HepG2 (cell line): ENCODE results near the gene NFATC2. TPM values are rescaled to one million over a fixed set of nuclear protein-coding genes. Genes with fewer than 3 reads are reported as not detected.

Experiments
- ATRX ChIP-seq: sonication (generic); formaldehyde crosslinking; IDR thresholded peaks from 2 replicates; pipeline ENCODE4 v1.4.0; 2020; ENCODE audit warnings: missing genetic modification reagents, borderline replicate concordance
- GATAD1 ChIP-seq: IDR thresholded peaks from 2 replicates; pipeline ENCODE4 v1.6.1; 2016; ENCODE audit warnings: missing genetic modification reagents, missing compliant biosample characterization
- KAT2B ChIP-seq: fragments of 150-350 bp; IDR thresholded peaks from 2 replicates; pipeline ENCODE4 v1.6.1; 2014; ENCODE audit warnings: low read depth, low read length, borderline replicate concordance
- MAF1 ChIP-seq: sonication (generic); formaldehyde crosslinking; IDR thresholded peaks from 2 replicates; pipeline ENCODE4 v1.5.0; 2020; ENCODE audit warnings: missing genetic modification reagents, borderline replicate concordance
- NAIF1 ChIP-seq: sonication (generic); formaldehyde crosslinking; IDR thresholded peaks from 2 replicates; pipeline ENCODE4 v1.5.0; 2020; ENCODE audit warnings: mild to moderate bottlenecking, missing genetic modification reagents, borderline replicate concordance
- SOX13 ChIP-seq, 3 experiments: fragments of 450-650 bp in 1 of 3; sonication (generic) in 1 of 3; formaldehyde crosslinking in 1 of 3; IDR thresholded peaks in 2 of 3; conservative IDR thresholded peaks in 1 of 3; 2 replicates each; pipeline versions ENCODE4 v1.5.0 to v1.6.1; 2016 to 2020; ENCODE audit warnings: antibody characterized with exemption in 1 of 3, mild to moderate bottlenecking in 1 of 3, missing compliant biosample characterization in 1 of 3, missing genetic modification reagents in 1 of 3, moderate library complexity in 1 of 3
- ZFP37 ChIP-seq: sonication (generic); formaldehyde crosslinking; IDR thresholded peaks from 2 replicates; pipeline ENCODE4 v1.4.0; 2020; ENCODE audit warnings: missing genetic modification reagents, borderline replicate concordance
- ZNF557 ChIP-seq: sonication (generic); formaldehyde crosslinking; IDR thresholded peaks from 2 replicates; pipeline ENCODE4 v1.4.0; 2020; ENCODE audit warnings: missing genetic modification reagents
- ZNF780A ChIP-seq: sonication (generic); formaldehyde crosslinking; IDR thresholded peaks from 2 replicates; pipeline ENCODE4 v1.8.0; 2022; ENCODE audit warnings: mild to moderate bottlenecking, missing genetic modification reagents, moderate library complexity
- polyA plus RNA-seq, 8 experiments: library from polyadenylated mRNA; depleted of rRNA in 3 of 8; stranded (reverse) in 7 of 8; unstranded in 1 of 8; fragments of >200 nt; fragmentation: Illumina TruSeq in 4 of 8; extraction: Trizol in 4 of 8; gene quantifications; 2 replicates each; pipeline versions ENCODE4 v1.2.1 to v1.2.3, GENCODE V29; 2011 to 2016; ENCODE audit warnings: low read depth in 4 of 8, missing spikeins in 1 of 8, mixed read lengths in 1 of 8; ENCODE audit not compliant: insufficient read depth in 1 of 8
- total RNA-seq, 5 experiments: library from RNA; depleted of rRNA; stranded (reverse); fragments of >200 nt; fragmentation: Illumina TruSeq; extraction: Trizol; gene quantifications; 2 replicates each; pipeline ENCODE4 v1.2.3, GENCODE V29; 2016; ENCODE audit warnings: low read depth in 1 of 5
- TF ChIP-seq, protein P1 (sequence below): IDR thresholded peaks from 2 replicates; pipeline ENCODE4 v1.6.1; 2016; ENCODE audit warnings: mild to moderate bottlenecking
- TF ChIP-seq, protein P2 (sequence below): sonication (generic); formaldehyde crosslinking; IDR thresholded peaks from 2 replicates; pipeline ENCODE4 v1.5.0; 2020; ENCODE audit warnings: mild to moderate bottlenecking, missing genetic modification reagents, borderline replicate concordance
- TF ChIP-seq, protein P3 (sequence below): IDR thresholded peaks from 2 replicates; pipeline ENCODE4 v1.6.1; 2016; ENCODE audit warnings: low read depth, borderline replicate concordance
- TF ChIP-seq, protein P4 (sequence below): fragments of 450-650 bp; IDR thresholded peaks from 2 replicates; pipeline ENCODE4 v1.6.1; 2016
- TF ChIP-seq, protein P5 (sequence below): sonication (generic); formaldehyde crosslinking; IDR thresholded peaks from 2 replicates; pipeline ENCODE4 v1.4.0; 2020; ENCODE audit warnings: missing genetic modification reagents, borderline replicate concordance

NFATC2 gene
- total and polyA plus RNA-seq, 2 of the 13 experiments (the other 11 are each of a cell fraction or from before 2014, with no cell fraction given): 1.9 to 3.3 TPM

DNA sequence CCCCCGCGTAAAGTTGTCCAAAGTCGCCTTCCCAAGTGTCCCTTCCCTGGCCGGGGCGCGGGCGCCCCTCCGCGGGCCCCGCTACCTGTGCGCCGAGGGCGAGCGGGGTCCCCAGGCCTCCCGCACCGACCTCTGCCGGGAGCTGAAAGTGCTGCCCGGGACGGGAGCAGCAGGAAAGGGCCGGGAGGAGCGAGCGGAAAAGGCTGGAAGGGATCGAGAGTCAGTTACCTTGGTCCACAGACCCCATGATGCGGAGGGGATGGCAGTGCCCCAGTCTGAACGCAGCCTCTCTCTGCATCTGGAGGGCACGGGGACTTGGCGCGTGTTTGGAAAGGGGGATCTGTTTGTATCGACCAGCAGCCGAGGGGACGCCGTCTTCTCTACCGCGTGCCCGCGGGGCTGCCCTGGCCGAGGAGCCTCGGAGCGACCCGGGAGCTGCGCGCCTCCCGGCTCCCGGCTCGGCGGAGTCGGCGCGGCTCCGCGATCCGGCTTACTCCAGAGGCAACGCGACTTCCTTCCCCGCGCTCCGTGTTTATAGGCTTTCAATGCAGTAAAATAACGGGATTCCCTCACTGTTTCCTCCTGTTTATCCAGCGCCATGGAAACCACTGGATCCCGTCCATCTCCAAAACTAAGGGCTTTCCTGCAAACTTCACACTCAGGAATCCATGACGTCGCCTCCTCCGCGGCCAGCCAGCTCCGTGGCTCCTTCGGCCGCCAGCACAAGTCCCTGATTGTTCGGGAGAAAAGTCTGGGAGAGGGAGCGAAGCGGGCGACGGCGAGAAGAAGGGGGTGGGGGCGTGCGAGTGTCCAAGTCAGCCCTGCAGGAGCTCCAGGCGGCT, 20.0 kb upstream of the NFATC2 start (continued):
- TF ChIP-seq ATRX (CRISPR knock-in tag): no peak
- TF ChIP-seq SOX13 (IDR thresholded peaks at IDR 0.05): no peak
- no peak for TF ChIP-seq SOX13 (CRISPR knock-in tag; conservative IDR thresholded peaks at IDR 0.05 in 1 of 2, IDR thresholded peaks at IDR 0.05 in 1 of 2)
- TF ChIP-seq KAT2B: no peak
- no peak for TF ChIP-seq ZNF557
- TF ChIP-seq GATAD1 (CRISPR knock-in tag): no peak
- no peak for TF ChIP-seq NAIF1
- no peak for TF ChIP-seq ZNF780A (CRISPR knock-in tag)
- TF ChIP-seq ZFP37 (CRISPR knock-in tag): no peak
- TF ChIP-seq MAF1 (CRISPR knock-in tag): no peak
- TF ChIP-seq, protein P1, sequence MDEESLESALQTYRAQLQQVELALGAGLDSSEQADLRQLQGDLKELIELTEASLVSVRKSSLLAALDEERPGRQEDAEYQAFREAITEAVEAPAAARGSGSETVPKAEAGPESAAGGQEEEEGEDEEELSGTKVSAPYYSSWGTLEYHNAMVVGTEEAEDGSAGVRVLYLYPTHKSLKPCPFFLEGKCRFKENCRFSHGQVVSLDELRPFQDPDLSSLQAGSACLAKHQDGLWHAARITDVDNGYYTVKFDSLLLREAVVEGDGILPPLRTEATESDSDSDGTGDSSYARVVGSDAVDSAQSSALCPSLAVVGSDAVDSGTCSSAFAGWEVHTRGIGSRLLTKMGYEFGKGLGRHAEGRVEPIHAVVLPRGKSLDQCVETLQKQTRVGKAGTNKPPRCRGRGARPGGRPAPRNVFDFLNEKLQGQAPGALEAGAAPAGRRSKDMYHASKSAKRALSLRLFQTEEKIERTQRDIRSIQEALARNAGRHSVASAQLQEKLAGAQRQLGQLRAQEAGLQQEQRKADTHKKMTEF (CRISPR knock-in tag): 0 out of 2 replicates have a peak, but pooled peaks have one; percentile 18
- TF ChIP-seq, protein P2, sequence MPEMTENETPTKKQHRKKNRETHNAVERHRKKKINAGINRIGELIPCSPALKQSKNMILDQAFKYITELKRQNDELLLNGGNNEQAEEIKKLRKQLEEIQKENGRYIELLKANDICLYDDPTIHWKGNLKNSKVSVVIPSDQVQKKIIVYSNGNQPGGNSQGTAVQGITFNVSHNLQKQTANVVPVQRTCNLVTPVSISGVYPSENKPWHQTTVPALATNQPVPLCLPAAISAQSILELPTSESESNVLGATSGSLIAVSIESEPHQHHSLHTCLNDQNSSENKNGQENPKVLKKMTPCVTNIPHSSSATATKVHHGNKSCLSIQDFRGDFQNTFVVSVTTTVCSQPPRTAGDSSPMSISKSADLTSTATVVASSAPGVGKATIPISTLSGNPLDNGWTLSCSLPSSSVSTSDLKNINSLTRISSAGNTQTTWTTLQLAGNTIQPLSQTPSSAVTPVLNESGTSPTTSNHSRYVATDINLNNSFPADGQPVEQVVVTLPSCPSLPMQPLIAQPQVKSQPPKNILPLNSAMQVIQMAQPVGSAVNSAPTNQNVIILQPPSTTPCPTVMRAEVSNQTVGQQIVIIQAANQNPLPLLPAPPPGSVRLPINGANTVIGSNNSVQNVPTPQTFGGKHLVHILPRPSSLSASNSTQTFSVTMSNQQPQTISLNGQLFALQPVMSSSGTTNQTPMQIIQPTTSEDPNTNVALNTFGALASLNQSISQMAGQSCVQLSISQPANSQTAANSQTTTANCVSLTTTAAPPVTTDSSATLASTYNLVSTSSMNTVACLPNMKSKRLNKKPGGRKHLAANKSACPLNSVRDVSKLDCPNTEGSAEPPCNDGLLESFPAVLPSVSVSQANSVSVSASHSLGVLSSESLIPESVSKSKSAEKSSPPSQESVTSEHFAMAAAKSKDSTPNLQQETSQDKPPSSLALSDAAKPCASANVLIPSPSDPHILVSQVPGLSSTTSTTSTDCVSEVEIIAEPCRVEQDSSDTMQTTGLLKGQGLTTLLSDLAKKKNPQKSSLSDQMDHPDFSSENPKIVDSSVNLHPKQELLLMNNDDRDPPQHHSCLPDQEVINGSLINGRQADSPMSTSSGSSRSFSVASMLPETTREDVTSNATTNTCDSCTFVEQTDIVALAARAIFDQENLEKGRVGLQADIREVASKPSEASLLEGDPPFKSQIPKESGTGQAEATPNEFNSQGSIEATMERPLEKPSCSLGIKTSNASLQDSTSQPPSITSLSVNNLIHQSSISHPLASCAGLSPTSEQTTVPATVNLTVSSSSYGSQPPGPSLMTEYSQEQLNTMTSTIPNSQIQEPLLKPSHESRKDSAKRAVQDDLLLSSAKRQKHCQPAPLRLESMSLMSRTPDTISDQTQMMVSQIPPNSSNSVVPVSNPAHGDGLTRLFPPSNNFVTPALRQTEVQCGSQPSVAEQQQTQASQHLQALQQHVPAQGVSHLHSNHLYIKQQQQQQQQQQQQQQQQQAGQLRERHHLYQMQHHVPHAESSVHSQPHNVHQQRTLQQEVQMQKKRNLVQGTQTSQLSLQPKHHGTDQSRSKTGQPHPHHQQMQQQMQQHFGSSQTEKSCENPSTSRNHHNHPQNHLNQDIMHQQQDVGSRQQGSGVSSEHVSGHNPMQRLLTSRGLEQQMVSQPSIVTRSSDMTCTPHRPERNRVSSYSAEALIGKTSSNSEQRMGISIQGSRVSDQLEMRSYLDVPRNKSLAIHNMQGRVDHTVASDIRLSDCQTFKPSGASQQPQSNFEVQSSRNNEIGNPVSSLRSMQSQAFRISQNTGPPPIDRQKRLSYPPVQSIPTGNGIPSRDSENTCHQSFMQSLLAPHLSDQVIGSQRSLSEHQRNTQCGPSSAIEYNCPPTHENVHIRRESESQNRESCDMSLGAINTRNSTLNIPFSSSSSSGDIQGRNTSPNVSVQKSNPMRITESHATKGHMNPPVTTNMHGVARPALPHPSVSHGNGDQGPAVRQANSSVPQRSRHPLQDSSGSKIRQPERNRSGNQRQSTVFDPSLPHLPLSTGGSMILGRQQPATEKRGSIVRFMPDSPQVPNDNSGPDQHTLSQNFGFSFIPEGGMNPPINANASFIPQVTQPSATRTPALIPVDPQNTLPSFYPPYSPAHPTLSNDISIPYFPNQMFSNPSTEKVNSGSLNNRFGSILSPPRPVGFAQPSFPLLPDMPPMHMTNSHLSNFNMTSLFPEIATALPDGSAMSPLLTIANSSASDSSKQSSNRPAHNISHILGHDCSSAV: no peak
- TF ChIP-seq, protein P3, sequence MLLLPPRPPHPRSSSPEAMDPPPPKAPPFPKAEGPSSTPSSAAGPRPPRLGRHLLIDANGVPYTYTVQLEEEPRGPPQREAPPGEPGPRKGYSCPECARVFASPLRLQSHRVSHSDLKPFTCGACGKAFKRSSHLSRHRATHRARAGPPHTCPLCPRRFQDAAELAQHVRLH (CRISPR knock-in tag): no peak
- TF ChIP-seq, protein P4, sequence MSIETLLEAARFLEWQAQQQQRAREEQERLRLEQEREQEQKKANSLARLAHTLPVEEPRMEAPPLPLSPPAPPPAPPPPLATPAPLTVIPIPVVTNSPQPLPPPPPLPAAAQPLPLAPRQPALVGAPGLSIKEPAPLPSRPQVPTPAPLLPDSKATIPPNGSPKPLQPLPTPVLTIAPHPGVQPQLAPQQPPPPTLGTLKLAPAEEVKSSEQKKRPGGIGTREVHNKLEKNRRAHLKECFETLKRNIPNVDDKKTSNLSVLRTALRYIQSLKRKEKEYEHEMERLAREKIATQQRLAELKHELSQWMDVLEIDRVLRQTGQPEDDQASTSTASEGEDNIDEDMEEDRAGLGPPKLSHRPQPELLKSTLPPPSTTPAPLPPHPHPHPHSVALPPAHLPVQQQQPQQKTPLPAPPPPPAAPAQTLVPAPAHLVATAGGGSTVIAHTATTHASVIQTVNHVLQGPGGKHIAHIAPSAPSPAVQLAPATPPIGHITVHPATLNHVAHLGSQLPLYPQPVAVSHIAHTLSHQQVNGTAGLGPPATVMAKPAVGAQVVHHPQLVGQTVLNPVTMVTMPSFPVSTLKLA: no peak
- TF ChIP-seq, protein P5, sequence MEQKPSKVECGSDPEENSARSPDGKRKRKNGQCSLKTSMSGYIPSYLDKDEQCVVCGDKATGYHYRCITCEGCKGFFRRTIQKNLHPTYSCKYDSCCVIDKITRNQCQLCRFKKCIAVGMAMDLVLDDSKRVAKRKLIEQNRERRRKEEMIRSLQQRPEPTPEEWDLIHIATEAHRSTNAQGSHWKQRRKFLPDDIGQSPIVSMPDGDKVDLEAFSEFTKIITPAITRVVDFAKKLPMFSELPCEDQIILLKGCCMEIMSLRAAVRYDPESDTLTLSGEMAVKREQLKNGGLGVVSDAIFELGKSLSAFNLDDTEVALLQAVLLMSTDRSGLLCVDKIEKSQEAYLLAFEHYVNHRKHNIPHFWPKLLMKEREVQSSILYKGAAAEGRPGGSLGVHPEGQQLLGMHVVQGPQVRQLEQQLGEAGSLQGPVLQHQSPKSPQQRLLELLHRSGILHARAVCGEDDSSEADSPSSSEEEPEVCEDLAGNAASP (CRISPR knock-in tag): no peak
